ENCODE data around the gene PLAAT3. TPM values are rescaled to one million over a fixed set of nuclear protein-coding genes. Genes with fewer than 3 reads are reported as not detected.
"Not testable (repeated sequence)": the region's sequence is repeated elsewhere in the genome, so short reads cannot be mapped to it uniquely, and the experiment has no call there.

Gene PLAAT3
- total RNA-seq, 1 experiment from 2014 or later = 3.5 TPM

DNA sequence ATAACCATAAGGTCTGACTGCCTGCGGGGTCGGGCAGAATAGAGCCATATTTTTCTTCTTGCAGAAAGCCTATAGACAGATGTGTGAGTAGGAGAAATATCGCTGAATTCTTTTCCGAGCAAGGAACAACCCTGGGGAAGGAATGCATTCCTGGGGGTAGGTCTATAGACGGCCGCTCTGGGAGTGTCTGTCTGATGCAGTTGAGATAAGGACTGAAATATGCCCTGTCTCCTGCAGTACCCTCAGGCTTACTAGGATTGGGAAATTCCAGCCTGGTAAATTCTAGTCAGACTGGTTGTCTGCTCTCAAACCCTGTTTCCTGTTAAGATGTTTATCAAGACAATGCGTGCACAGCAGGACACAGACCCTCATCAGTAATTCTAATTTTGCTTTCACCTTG lies 33.0 kb downstream of the PLAAT3 start:
- DNase-seq (ENCODE audit: low read depth, low spot score); in situ Hi-C loops (cut with HindIII; ENCODE audit: low pct_unique_long_range_greater_than_20kb, low sequenced_read_pairs): not testable (repeated sequence)

DNA sequence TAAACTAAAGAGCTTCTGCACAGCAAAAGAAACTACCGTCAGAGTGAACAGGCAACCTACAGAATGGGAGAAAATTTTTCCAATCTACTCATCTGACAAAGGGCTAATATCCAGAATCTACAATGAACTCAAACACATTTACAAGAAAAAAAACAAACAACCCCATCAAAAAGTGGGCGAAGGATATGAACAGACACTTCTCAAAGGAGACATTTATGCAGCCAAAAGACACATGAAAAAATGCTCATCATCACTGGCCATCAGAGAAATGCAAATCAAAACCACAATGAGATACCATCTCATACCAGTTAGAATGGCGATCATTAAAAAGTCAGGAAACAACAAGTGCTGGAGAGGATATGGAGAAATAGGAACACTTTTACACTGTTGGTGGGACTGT lies 35.4 kb downstream of the PLAAT3 start:
- in situ Hi-C loops (cut with HindIII; ENCODE audit: low pct_unique_long_range_greater_than_20kb, low sequenced_read_pairs); DNase-seq (ENCODE audit: low read depth, low spot score): not testable (repeated sequence)

DNA sequence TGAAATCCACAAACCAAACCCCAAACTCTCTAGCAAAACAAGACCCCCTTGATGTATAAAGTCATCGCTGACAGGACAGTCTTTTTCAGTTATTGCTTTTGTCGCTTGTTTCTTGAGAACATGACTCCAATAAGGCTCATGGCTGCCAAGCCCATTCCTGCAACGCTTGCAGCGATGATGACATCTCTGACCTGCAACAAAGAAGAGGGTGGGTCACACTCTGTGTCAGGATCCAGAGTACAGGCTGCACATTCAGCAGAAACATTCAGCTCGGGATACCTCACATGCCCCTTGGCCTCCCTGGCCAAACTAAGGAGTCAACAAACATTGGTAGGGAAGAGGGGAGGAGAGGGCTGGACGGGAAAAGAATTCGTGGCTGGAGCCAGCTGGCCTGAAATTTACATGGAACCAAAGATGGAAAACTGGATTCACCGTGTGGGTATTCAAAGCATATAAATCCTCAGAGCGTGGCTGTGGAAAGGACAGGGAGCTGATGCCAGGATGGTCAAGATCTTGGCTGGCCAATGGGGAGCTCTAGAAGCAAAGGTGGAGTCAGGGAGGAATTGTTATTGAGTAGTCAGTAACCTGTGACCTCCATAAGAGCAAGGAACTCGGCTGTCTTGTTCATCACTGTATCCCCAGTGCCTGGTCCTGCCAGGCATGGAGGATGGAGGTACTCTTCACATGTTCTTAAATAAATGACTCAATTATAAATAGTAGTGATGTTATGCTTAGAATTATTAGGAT lies 39.2 kb downstream of the PLAAT3 start:
- DNase-seq (ENCODE audit: low read depth, low spot score) = no peak
- in situ Hi-C loops (cut with HindIII; ENCODE audit: low pct_unique_long_range_greater_than_20kb, low sequenced_read_pairs) = no loop called here

DNA sequence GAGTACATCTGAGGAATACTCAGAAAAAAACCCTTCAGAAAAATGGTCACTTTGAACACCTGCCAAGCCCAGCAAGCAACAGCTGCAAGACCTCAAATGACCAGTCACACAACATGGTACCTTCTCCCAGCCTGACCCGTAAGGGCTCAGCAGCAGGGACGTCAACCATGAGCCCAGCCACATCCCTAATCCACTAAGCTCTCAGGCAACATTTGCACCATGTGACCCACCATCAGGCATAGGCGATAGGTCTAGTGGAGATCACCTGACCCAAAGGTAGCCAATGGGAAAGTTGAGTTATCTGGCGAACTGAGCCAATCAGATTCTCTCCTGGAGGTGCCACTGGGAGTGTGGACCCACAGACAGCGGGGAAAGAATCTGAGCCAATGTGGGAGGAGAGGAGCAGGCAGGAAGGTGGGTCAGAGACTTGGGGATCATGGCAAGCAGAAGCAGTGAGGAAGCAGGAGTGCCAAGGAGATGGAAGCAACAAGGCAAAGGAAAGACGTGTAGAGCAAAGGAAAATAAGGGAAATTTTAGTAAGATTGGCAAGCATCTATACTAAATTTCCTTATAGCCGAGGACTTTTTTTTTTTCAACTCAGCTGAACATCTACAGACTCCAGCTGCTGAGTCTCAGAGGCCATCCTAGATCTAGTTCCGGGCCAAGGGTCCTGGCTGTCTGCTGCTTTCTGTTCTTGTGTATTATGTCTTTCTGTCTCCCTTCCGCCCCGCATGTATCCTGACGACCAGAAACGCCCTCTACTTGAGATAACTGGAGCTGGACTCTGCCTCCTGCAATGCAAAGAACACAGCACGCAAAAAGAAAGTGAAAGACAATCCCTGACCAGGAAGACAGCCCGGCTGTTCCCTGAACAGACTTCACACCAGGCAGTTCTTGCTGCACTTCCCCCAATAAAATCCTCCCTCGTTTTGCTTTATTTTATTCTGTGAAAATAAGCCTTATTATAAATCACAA lies 40.1 kb downstream of the PLAAT3 start:
- in situ Hi-C loops (cut with HindIII; ENCODE audit: low pct_unique_long_range_greater_than_20kb, low sequenced_read_pairs) = no loop called here
- DNase-seq (ENCODE audit: low read depth, low spot score) = peak; percentile 45

DNA sequence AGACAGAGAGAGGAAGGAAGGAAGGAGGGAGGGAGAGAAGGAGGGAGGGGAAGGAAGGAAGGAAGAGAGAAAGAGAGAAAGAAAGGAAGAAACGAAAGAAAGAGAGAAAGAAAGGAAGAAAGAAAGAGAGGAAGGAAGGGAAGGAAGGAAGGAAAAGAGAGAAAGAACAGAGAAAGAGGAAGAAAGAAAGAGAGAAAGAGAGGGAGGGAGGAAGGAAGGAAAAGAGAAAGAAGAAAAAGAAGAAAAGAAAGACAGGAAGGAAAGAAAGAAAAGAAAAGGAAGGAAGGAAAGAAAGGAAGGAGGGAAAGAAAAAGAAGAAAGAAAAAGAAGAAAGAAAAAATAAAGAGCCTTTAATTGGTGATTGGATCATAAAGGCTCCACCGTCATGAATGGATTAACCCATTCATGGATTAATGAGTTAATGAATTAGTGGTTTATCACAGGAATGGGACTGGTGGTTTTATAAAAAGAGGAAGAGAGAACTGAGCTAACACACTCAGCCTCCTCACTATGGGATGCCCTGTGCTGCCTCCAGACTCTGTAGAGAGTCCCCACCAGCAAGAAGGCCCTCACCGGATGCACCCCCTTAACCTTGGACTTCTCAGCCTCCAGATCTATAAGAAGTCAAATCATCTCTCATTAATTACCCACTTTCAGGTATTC lies 42.1 kb downstream of the PLAAT3 start:
- in situ Hi-C loops (cut with HindIII; ENCODE audit: low pct_unique_long_range_greater_than_20kb, low sequenced_read_pairs) = no loop called here
- no peak for DNase-seq (ENCODE audit: low read depth, low spot score)

DNA sequence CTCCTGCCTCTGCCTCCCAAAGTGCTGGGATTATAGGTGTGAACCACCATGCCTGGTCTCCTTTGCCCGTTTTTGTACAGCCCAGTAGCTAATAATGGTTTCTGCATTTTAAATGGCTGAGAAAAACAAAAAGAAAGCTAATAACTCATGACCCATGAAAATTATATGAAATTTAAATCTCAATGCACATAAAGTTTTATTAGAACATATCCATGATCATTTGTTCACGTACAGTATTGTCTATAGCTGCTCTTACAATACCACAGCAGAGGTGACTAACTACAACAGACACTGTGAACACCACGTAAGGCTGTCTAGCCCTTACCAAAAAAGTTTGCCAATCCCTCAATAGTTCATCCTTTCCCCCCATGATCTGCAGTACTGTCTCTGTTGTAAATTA lies 44.7 kb downstream of the PLAAT3 start:
- in situ Hi-C loops (cut with HindIII; ENCODE audit: low pct_unique_long_range_greater_than_20kb, low sequenced_read_pairs) = no loop called here
- no peak for DNase-seq (ENCODE audit: low read depth, low spot score)

DNA sequence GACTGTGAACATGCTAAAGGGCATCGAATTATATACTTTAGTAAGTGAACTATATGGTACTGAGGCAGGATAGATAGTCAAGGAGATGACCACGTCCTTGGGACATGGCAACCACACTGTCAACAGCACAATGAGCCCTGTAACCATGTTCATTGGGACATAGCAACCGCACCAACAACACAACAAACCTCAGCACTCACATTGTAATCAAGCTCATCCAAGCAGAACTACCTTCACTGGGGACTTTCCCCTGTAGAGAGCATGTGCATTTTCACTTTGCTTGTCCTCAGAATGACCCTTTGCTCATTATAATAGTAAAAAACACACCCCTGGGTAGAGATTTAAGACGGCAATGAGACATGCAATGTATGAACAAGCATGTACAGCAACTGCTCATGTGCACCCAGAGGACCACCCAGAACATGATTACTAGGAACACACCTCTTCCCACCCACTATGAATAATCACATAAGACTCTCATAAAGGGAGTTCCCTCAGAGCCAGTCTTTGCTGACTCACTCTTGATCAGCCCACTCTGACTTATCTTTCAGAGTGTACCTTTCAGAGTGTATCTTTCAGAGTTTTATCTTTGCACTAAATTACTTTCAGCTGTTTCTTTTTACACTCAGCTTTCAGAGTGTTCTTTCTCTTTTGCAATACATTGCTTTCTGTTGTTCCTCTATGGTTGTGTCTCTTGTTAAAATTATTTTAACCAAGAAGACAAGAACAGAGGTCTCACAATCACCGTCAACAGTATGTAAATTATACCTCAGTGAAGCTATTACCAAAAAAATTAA lies 47.0 kb downstream of the PLAAT3 start:
- peak; percentile 11 for DNase-seq (ENCODE audit: low read depth, low spot score)
- in situ Hi-C loops (cut with HindIII; ENCODE audit: low pct_unique_long_range_greater_than_20kb, low sequenced_read_pairs) = no loop called here

DNA sequence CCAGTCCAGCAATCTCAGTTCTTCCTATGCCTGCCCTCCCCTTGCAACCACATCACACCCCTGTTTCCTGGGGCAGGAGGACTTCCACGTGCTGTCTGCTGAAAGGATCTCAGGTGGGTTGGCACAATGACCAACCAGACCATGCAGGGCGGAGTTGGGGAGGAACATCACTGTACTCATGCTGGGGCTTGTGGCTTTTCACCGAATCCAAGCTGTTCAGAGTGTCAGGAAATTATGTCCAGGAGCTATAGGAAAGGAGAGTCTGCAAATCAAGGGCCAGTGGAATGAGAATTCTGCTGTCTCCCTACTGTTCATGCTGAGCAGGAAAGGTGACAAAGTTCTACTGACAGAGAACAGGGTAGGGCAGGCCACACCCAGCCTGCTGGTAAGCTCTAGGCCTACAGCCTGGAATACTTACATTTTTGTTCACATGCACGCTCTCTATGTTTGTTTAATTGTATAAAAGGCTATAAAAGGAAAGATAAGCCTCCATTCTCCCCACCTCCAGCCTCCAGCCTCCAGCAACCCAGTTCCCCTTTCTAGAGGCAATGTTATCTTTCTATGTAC lies 49.4 kb downstream of the PLAAT3 start:
- in situ Hi-C loops (cut with HindIII; ENCODE audit: low pct_unique_long_range_greater_than_20kb, low sequenced_read_pairs) = no loop called here
- no peak for DNase-seq (ENCODE audit: low read depth, low spot score)

DNA sequence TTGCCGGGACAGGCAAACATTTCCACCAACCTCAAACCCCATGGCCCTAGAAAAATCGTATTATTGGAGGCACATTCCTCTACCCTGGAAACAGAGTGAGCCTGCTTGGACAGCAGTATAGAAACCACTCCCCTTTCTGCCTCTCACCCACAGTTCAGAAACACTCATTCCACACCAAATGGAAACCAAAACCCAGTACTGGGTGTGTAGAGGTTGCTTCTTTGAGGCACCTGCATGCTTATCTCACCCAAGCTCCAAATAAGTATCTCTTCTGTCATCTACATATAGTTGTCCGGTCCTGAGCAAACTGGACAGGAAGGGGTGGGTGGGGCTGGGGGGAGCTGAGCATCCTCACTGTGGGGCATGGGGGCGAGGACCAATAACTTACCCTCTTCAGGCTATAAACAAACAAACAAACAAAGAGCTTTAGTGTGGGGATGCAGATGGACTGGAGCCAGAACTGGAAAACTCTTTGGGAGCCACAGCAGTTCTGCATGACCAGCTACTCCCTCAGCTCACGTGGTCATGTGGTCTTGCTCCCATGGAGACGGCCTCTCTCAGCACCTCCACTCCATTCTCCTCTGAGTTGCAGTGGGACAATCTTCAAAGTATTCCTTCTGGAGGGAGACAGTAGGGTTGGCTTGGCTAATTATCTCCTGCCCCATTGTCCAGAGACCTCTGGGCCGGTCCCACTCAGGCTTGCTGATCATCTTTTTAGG lies 50.0 kb downstream of the PLAAT3 start:
- no peak for DNase-seq (ENCODE audit: low read depth, low spot score)

DNA sequence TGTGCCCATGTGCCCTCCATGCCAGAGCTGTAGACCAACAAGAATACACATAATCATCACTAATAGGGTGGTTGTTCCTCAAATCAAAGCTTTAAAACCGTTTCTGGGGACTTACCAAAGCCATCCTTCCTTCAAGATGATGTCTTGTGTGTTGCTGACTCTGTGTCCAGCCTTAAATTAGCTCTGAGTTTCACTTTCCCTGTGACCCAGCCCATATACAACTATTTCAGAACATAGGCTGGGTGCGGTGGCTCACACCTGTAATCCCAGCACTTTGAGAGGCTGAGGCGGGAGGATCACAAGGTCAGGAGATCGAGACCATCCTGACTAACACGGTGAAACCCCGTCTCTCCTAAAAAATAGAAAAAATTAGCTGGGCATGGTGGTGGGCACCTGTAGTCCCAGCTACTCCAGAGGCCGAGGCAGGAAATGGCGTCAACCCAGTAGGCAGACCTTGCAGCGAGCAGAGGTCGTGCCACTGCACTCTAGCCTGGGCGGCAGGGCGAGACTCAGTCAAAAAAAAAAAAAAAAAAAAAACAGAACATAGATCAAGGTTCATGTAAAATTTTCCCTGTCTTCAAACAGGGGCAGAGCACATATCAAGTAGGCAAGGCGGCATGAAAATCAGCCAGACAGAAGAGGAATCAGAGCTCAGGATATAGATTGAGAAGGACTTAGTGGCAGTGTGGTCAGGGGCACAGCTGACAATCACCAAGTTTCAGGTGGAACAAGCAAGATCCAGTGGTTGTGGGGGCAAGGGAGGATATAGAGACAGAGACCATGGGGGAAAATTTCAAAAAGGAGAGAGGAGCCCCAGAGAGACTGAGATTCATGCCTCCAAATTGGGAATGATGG lies 50.8 kb downstream of the PLAAT3 start, which contains the start of gene PLAAT2:
TSS of gene PLAAT2 (minus strand) at position 179 of the 855 bp plus-strand sequence. CDS start at position 124, 55 bp downstream.
- in situ Hi-C loops (cut with HindIII; ENCODE audit: low pct_unique_long_range_greater_than_20kb, low sequenced_read_pairs) = no loop called here
- no peak for DNase-seq (ENCODE audit: low read depth, low spot score)

More for the DNA sequence above, 50.0 kb downstream of the PLAAT3 start:
- in situ Hi-C loops (cut with HindIII; ENCODE audit: low pct_unique_long_range_greater_than_20kb, low sequenced_read_pairs) = no loop called here

DNA sequence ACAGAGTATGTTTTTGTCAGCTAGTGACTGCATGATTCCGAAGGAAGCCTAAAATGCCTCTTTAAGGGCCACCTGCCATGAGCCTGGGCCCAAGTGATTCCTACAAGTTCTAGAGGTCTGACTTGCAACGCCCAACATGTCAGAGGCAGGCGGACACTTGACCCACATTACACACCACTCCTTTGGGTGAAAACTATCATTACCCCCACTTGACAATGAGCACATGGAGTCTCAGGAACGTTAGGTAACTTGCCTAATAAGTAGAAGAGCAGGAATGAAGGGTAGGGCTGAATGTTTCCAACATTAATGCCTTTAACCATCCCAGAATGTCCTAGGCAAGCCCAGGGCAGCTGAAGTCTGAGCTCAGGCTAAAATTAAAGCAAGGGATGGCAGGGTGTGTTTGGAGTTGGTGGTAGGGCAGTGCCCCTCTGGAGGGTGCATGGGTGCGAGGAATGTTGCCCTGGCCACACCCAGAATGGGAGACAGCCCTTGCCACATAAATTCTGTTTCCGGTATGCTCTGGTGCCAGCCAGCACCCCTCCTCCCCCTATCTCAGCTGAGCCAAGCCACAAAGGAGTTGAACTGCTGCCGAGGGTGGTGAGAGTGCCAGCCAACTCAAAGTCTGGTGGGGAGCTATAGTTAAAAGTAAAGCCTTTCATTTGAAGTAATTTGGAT lies 53.6 kb downstream of the PLAAT3 start:
- in situ Hi-C loops (cut with HindIII; ENCODE audit: low pct_unique_long_range_greater_than_20kb, low sequenced_read_pairs) = no loop called here
- no peak for DNase-seq (ENCODE audit: low read depth, low spot score)

DNA sequence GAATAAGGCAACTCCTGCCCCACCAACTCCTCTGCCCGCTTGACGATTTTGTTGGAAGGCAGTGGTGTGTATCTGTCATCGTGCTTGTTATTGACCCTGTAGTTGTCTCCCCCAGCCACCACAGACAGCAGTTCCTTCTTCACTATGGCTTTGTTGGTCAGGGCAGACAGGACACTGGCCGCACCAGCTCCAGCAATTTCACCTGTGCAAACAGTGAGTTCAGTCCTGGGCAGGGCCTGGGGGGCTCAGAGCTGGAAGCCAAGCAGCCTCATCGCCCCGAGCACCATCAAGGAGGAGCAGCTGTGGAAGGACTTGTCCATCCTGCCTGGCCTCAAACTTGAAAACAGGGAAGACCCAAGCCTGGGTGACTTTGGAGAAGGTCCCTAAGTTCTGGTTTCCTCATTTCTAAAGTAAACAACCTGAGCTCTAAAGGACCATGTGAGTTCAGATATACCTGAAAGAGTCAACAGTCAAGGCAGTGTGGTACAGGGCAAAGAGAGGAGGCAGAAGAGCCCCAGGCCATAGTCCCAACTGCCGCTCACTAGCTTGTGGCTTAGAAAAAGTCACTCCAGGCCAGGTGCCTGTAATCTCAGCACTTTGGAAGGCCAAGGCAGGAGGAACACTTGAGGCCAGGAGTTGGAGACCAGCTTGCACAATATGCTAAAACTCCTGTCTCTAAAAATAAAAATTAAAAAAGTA lies 55.6 kb downstream of the PLAAT3 start:
- in situ Hi-C loops (cut with HindIII; ENCODE audit: low pct_unique_long_range_greater_than_20kb, low sequenced_read_pairs) = no loop called here
- DNase-seq (ENCODE audit: low read depth, low spot score) = no peak

DNA sequence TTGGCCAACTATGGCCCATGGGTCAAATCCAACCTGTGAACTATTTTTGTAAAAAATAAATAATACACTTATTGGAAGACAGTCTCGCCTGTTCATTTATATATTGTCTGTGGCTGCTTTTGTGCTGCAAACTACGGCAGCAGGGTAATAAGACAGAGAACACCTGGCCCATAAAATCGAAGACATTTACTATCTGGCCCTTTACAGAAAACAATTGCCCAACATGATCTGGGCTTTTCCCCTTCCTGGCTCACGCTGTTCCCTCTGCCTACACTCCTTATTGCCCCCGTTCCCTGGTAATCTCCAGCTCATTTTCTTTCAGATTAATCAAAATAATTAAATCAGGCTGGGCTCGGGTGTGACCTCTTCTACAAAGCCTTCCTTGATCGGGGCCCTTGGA lies 56.7 kb downstream of the PLAAT3 start:
- DNase-seq (ENCODE audit: low read depth, low spot score) = no peak
- in situ Hi-C loops (cut with HindIII; ENCODE audit: low pct_unique_long_range_greater_than_20kb, low sequenced_read_pairs) = no loop called here

DNA sequence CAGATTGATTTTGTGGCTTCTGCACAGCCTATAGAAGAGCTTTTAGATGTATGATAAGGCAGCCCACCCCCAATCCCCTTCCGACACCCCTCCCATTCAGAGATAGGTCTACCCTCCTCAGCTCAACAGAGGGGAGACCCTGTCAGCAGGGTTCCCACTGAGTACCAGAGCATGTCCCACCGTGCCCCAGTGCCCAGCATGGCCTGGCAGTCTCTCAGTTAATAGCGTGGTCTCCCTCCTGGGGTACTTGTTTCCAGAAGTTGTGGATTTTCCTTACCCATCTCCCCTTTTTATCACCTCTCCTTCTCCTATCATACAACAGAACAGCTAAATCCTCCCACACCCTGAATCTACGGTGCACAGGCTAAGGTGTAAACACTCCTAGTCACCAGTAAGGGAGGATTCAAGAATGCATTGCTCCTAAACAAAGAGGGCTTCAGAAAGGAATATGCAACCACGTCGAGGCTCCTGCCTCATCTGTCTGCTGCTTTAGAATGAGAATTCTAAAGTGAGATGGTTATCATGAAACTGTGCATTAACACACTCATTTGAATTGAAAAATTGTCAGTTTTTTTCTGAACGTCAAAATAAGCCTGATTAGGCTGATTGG lies 57.7 kb downstream of the PLAAT3 start:
- in situ Hi-C loops (cut with HindIII; ENCODE audit: low pct_unique_long_range_greater_than_20kb, low sequenced_read_pairs) = no loop called here
- no peak for DNase-seq (ENCODE audit: low read depth, low spot score)

Data from SK-MEL-5 (cell line).